ENCODE results near the gene MICALL1.

The MICALL1 gene

GRCh38 chr22:37907036-37907954 lies 1.2 kb downstream of the MICALL1 start:
- DNase-seq = no peak

- DNase-seq = no peak
Measured at GRCh38 chr22:37909766-37910165, 3.7 kb downstream of the MICALL1 start.

GRCh38 chr22:37910890-37911672 lies 5.0 kb downstream of the MICALL1 start:
- no peak for DNase-seq

- DNase-seq = no peak
Measured at GRCh38 chr22:37911697-37912096, 5.6 kb downstream of the MICALL1 start.

- DNase-seq = no peak
Measured at GRCh38 chr22:37912171-37912570, 6.1 kb downstream of the MICALL1 start.

- DNase-seq = no peak
Measured at GRCh38 chr22:37913233-37913721, 7.2 kb downstream of the MICALL1 start.

- no peak for DNase-seq
Measured at GRCh38 chr22:37916311-37916710, 10.2 kb downstream of the MICALL1 start.

GRCh38 chr22:37917874-37918548 lies 11.9 kb downstream of the MICALL1 start:
- no peak for DNase-seq

- DNase-seq = no peak
Measured at GRCh38 chr22:37918580-37919270, 12.6 kb downstream of the MICALL1 start.

- no peak for DNase-seq
Measured at GRCh38 chr22:37920126-37920525, 14.0 kb downstream of the MICALL1 start.

- DNase-seq = no peak
Measured at GRCh38 chr22:37922191-37922590, 16.1 kb downstream of the MICALL1 start.

- DNase-seq = no peak
Measured at GRCh38 chr22:37923927-37924326, 17.8 kb downstream of the MICALL1 start.

- DNase-seq = no peak
Measured at GRCh38 chr22:37924386-37925065, 18.4 kb downstream of the MICALL1 start.

- no peak for DNase-seq
Measured at GRCh38 chr22:37925330-37925729, 19.2 kb downstream of the MICALL1 start.

- DNase-seq = no peak
Measured at GRCh38 chr22:37925767-37926166, 19.7 kb downstream of the MICALL1 start.

GRCh38 chr22:37926358-37926757 lies 20.3 kb downstream of the MICALL1 start:
- DNase-seq = no peak

- DNase-seq = no peak
Measured at GRCh38 chr22:37926771-37927636, 20.9 kb downstream of the MICALL1 start.

- no peak for DNase-seq
Measured at GRCh38 chr22:37927637-37927936, 21.5 kb downstream of the MICALL1 start.

GRCh38 chr22:37929390-37929789 lies 23.3 kb downstream of the MICALL1 start:
- DNase-seq = no peak

- DNase-seq = peak in 1 of 2 donors; percentile 21
Measured at GRCh38 chr22:37930270-37930951, 24.3 kb downstream of the MICALL1 start.
